Uterus (tissue), 2 donors: ENCODE measurements around the gene RBM47.

Experiments
- CTCF ChIP-seq, 4 experiments: fragments of 200-600 bp in 2 of 4; fragments of 450-650 bp in 2 of 4; sonication (generic) in 2 of 4; IDR thresholded peaks; one replicate each; pipeline ENCODE4 v1.5.1; 2016 to 2019; ENCODE audit warnings: antibody characterized with exemption in 4 of 4, mild to moderate bottlenecking in 2 of 4, moderate library complexity in 1 of 4
- POLR2A ChIP-seq, 2 donors: fragments of 450-650 bp; IDR thresholded peaks; one replicate each; pipeline ENCODE4 v1.6.1; 2016; ENCODE audit warnings: antibody characterized with exemption in 2 of 2, mild to moderate bottlenecking in 1 of 2, moderate library complexity in 1 of 2

DNA sequence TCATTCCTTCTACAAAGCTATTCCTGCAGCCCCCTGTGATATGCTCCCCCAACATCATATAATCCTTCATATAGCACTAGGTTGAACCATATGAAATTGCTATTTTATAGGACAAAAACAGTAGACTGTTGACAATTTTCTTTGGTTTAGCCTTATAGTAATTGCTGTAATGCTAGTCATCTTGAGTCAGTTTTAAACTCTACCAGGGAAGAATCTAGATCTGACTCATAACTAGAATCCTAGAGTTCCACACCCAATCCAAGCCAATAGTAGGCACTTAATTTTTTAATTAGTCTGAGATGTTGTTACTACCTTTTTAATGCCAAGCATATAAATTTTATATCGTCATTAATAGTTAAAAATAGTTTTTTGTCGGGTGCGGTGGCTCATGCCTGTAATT is 157.7 kb downstream of the RBM47 start:
- TF ChIP-seq CTCF (IDR thresholded peaks at IDR 0.05) (no peak), POLR2A (IDR thresholded peaks at IDR 0.05) (no peak)
